Non-pigmented ciliary epithelial cell (primary cell): ENCODE results near the gene CA5A.

Experiments used
- DNase-seq: peaks from one replicate; pipeline ENCODE4 v3.0.0-alpha.2; 2010; ENCODE audit warnings: low read depth

The CA5A gene

GRCh38 chr16:87848676-87849345 is 87.5 kb downstream of the CA5A start:
- no peak for DNase-seq

- DNase-seq, result no peak
These were observed 88.3 kb downstream of the CA5A start for GRCh38 chr16:87847785-87848675.

- DNase-seq, result no peak
These were observed 88.9 kb downstream of the CA5A start for GRCh38 chr16:87847467-87847784.

GRCh38 chr16:87846705-87847466 is 89.4 kb downstream of the CA5A start:
- no peak for DNase-seq

GRCh38 chr16:87845807-87846619 is 90.3 kb downstream of the CA5A start:
- no peak for DNase-seq

GRCh38 chr16:87845213-87845612 is 91.1 kb downstream of the CA5A start:
- no peak for DNase-seq

- no peak for DNase-seq
These were observed 91.5 kb downstream of the CA5A start for GRCh38 chr16:87844809-87845208.

- no peak for DNase-seq
These were observed 92.1 kb downstream of the CA5A start for GRCh38 chr16:87844120-87844733.

GRCh38 chr16:87843678-87844105 is 92.6 kb downstream of the CA5A start:
- no peak for DNase-seq

GRCh38 chr16:87842209-87842869 is 94.0 kb downstream of the CA5A start:
- no peak for DNase-seq

- no peak for DNase-seq
These were observed 94.8 kb downstream of the CA5A start for GRCh38 chr16:87841340-87842208.

- DNase-seq, result no peak
These were observed 95.9 kb downstream of the CA5A start for GRCh38 chr16:87840271-87840978.

- DNase-seq, result no peak
These were observed 96.6 kb downstream of the CA5A start for GRCh38 chr16:87839542-87840270.

GRCh38 chr16:87838643-87839541 is 97.4 kb downstream of the CA5A start:
- DNase-seq, result no peak
